Cardiac fibroblast (primary cell): ENCODE measurements around the gene RBBP4.

Experiments
- DNase-seq, 2 donors: peaks; one replicate each; pipeline versions ENCODE4 v3.0.0 to v3.0.0-alpha.2; 2010; ENCODE audit warnings: low read depth in 2 of 2
- H3K4me3 ChIP-seq, 2 donors: replicated peaks in 1 of 2; 1 replicate in 1 of 2; 2 replicates in 1 of 2; pipeline ENCODE4 v1.5.1; 2011; ENCODE audit warnings: low read depth in 2 of 2, low read length in 2 of 2, mild to moderate bottlenecking in 2 of 2, moderate library complexity in 1 of 2
- TF ChIP-seq, protein P1 (sequence below): IDR thresholded peaks from one replicate; pipeline ENCODE4 v1.5.1; 2011; ENCODE audit warnings: low read depth, mild to moderate bottlenecking, low read length, inconsistent platforms

RBBP4 gene

DNA sequence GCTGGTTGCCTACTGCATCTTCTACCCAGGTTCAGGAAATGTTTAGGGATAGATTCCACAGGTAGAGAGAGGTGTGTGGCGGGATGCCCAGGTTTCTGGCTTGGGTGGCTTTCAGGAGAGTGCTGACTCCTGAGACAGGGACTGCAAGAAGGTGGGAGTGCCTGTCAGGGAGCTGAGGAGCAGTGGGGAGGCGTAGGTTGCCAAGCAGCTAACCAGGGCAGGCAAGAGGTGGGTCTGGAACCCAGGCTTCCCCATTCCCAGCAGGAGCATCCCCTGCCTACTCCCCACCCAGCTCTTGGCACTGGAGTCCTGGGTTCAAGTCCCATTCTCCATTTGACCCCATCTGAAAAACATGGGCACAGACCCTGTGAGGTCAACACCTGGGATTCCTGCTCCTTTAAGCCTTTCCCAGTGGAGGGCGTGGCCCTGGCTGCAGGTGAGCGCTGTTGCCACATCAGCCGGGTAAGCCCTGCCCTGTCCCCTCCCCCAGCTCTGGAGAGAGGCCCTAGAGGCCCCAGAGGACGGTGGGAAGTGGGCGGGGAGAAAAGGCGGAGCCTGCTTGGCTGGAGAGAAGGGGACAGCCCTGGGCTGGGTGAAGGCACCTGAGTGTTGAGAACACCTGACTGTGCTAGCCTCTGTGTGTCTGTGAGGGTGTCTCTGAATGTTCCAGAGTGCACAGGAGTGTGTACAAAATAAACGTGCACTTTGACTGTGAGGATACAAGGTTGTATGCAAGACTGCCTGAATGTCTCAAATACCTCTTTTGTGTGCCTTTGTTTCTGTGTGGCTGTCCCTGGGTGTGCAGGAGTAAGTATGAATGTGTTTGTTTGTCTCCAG lies 65.5 kb downstream of the RBBP4 start:
- no peak overlapping the region for H3K4me3 ChIP-seq
- TF ChIP-seq, protein P1, sequence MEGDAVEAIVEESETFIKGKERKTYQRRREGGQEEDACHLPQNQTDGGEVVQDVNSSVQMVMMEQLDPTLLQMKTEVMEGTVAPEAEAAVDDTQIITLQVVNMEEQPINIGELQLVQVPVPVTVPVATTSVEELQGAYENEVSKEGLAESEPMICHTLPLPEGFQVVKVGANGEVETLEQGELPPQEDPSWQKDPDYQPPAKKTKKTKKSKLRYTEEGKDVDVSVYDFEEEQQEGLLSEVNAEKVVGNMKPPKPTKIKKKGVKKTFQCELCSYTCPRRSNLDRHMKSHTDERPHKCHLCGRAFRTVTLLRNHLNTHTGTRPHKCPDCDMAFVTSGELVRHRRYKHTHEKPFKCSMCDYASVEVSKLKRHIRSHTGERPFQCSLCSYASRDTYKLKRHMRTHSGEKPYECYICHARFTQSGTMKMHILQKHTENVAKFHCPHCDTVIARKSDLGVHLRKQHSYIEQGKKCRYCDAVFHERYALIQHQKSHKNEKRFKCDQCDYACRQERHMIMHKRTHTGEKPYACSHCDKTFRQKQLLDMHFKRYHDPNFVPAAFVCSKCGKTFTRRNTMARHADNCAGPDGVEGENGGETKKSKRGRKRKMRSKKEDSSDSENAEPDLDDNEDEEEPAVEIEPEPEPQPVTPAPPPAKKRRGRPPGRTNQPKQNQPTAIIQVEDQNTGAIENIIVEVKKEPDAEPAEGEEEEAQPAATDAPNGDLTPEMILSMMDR: no peak
- DNase-seq: peak in 1 of 2 donors; percentile 28

DNA sequence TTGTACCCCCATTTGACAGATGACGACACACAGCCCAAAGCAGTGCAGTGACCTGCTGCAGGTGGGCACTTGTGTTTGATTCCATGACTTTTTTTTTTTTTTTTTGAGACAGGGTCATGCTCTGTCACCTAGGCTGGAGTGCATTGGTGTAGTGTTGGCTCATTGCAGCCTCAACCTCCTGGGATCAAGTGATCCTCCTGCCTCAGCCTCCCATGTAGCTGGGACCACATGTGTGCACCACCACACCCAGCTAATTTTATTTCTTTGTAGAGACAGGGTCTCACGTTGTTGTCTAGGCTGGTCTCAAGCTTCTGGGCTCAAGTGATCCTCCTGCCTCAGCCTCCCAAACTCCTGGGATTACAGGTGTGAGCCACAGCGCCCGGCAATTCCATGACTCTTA lies 66.5 kb downstream of the RBBP4 start:
- no peak overlapping the region for H3K4me3 ChIP-seq
- no peak for DNase-seq
- TF ChIP-seq, protein P1: no peak

DNA sequence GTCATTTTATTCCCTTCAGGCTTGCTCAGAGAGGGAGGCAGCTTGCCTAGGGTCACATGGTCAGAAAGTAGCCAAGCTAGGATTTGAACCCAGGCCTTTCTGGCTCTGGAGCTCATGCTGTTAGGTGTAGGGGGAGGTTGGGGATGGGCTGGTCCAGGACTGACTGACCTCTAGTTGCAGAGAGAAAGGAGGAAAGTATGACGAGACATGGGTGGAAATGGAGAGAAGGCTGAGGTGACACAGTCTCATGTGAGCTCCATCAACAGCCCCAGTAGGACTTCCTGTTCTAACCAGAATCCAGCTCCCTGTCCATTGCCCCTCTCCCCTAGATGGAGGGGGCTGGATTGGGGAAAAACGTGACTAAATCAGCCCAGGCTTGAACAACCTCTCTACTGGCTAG lies 67.0 kb downstream of the RBBP4 start:
- no peak overlapping the region for H3K4me3 ChIP-seq
- TF ChIP-seq, protein P1: no peak
- no peak for DNase-seq

DNA sequence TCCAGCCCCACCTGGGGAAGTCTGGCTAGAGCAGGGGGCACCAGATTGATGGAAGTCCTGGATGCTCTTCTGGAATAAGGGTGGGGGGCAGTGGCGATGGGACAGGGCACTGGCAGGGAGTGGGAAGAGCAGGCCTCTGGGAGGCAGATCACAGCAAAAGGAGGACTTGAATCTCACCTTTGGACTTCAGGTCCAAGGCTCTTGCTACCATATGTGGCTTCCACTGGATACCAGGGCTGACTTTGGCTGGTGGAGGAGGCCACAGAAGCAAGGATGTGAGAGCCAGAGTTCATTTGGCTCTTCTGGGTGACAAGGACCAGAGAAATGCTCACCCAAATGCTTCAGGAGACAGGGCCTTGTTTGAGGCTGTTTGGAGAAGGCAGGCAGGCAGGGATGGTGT lies 67.5 kb downstream of the RBBP4 start:
- no peak overlapping the region for H3K4me3 ChIP-seq
- no peak for DNase-seq
- TF ChIP-seq, protein P1: no peak

DNA sequence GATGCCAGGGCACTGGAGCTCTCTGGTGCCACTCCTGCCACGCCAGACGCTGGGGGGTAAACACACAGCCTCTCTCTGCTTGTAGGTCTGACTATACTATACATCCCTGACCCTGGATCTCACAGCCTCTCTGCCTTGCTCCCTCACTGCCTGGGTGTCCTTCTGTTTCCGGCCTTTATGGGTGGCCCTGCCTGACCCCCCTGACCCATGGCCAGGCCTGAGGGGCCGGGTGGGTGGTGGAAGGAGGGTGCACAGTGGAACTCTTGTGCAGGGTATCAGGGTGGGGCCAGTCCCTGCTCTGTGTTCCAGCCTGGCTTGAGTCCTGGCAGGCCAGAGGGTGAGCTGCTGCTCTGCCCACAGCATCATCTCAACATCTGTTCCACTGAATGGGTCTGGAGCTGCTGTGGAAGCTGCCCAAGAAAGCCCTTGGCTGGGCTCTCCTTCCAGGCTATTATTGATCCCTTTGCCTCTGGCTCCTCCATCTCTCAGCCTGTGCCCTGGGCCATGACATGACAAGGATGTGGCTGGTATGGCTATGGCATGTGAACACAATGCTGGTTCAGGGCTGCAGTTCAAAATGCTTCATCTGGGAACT lies 68.8 kb downstream of the RBBP4 start:
- DNase-seq: no peak
- no peak overlapping the region for H3K4me3 ChIP-seq
- TF ChIP-seq, protein P1: no peak

GRCh38 chr1:32724678-32725614 lies 73.9 kb downstream of the RBBP4 start:
- peak overlapping the region in 1 of 2 donors; percentile 34 for H3K4me3 ChIP-seq
- TF ChIP-seq, protein P1: no peak
- DNase-seq: peak; percentile 93 to 95
